Right renal cortex interstitium (tissue), 3 donors: Measurements from ENCODE around the gene TMCO4. TPM values are rescaled to one million over a fixed set of nuclear protein-coding genes. Genes with fewer than 3 reads are reported as not detected.

Experiments
- DNase-seq, 3 donors: peaks; one replicate each; pipeline ENCODE4 v3.0.0-alpha.2; 2013; ENCODE audit warnings: low read depth in 3 of 3, low spot score in 2 of 3
- polyA plus RNA-seq, 3 donors: library from polyadenylated mRNA; unstranded; fragments of 120-200 nt; gene quantifications; one replicate each; pipeline ENCODE4 v1.2.1, GENCODE V29; 2013; ENCODE audit not compliant: insufficient read length in 3 of 3

TMCO4 gene
- polyA plus RNA-seq, 3 donors: 16.5 to 18.4 (median 17.8) TPM

GRCh38 chr1:19723874-19724273 lies 75.8 kb downstream of the TMCO4 start:
- DNase-seq: no peak

DNA sequence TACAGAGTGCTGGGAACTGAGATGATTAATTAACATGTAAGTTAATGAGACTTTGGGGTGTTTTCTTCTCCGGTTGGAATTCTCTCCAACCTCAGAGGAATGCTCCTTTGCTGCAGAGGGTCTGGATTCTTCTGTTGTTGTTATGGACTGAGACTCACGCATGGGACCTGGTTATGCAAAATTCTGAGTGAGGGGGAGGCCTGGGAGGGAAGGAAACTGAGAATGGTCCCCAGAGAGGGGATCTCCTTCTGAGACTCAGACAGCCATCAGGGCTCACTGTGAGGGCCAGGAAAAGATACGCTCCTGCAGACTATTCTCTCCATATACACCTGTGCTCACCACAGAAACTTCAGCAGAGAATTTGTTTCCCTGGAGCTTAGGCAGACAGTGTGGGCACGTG lies 78.7 kb downstream of the TMCO4 start:
- no peak for DNase-seq

DNA sequence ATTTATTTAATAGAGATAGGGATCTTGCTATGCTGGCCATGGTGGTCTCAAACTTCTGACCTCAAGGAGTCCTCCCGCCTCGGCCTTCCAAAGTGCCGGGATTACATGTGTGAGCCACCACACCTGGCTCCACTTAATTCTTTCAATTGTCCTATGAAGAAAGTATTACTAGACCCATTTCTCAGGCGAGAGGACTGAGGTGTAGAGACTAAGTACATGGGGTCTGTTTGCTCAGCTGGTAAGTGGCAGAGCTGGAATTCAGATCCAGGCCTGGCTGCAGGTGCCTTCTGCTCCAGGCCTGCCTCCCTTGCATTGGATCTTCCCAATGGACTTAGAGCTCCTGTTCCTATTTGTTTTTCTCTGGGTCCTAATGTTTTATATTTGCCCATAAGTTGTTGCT lies 79.5 kb downstream of the TMCO4 start:
- no peak for DNase-seq

DNA sequence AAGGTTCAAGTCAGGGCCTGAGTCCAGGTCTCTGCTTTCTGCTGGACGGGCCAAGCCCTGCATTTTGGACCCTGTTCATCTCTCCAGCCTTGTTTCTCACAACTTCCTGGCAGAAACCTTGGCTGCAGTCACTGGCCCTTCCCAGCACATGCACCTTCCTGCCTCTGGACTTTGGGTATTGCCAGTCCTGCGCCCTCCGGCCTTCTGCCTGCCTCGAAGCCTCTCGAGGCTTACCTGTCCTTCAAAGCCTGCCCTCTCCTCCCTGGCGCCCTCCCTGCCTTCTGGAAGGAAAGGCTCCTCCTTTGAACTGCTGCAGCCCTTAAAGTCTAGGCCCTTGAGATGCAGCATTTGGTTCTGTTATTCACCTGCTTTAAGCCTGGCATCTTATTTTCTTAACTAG lies 82.2 kb downstream of the TMCO4 start:
- no peak for DNase-seq

DNA sequence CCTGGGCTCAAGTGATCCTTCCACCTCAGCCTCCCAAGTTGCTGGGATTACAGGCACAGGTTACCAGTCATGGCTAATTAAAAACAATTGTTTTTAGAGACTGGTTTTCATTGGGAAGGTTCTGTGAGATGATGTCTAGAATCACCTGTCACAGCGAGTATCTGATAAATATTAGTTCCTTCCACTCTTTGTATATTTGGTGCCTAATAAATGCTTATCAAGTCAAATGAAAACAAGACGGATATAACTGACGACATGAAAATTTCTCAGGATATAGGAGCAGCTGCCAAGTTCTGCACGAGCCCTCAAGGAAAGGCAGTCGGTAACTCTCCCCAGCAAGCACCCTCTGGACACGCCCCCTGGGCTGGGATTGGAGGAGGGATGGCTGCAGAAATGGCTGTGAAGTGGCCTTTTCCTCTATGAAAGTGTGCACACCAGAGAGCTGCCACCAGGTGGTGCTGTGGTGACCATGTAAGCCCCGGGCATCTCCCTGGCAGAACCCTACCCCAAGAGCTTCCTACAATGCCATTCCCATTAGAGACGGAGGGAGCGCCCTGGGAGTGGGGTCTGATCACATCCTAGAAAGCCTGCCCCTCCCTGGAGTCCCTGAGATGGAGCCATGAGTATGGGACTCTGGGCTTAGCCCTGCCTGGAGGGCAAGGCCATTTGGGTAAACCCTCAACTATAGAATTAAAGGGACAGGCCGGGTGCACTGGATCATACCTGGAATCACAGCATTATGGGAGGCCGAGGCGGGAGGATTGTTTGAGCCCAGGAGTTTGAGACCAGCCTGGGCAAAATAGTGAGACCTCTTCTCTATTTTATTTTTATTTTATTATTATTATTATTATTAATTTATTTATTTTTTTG lies 84.1 kb downstream of the TMCO4 start:
- peak; percentile 80 to 91 (median 88) for DNase-seq

GRCh38 chr1:19712928-19713327 lies 86.8 kb downstream of the TMCO4 start:
- no peak for DNase-seq

GRCh38 chr1:19710825-19711611 lies 88.7 kb downstream of the TMCO4 start:
- peak in 1 of 3 donors; percentile 58 for DNase-seq

DNA sequence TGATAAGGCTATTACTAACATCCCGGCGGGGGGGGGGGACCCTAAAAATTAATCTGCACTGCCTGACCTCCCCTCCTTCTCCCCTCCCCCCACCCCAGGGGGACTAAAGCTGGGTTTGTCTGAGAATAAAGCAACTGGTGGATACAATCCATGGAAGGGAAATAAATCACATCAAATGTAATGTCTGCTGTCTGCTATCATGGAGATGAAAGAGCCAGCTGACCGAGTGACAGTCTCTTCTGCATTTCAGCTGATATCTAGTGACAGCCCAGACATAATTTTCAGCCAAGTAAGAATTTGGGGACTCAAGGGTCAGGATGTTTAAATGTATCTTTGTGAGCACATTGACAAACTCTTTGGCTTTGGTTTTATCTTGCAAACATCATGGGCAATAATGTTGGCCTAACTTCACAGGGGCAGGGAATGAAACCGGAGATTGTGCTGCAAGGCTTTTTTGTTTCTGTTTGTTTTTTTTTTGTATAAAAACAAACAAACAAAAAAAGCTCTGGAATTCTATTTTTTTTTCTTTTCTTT lies 90.4 kb downstream of the TMCO4 start:
- DNase-seq: no peak

DNA sequence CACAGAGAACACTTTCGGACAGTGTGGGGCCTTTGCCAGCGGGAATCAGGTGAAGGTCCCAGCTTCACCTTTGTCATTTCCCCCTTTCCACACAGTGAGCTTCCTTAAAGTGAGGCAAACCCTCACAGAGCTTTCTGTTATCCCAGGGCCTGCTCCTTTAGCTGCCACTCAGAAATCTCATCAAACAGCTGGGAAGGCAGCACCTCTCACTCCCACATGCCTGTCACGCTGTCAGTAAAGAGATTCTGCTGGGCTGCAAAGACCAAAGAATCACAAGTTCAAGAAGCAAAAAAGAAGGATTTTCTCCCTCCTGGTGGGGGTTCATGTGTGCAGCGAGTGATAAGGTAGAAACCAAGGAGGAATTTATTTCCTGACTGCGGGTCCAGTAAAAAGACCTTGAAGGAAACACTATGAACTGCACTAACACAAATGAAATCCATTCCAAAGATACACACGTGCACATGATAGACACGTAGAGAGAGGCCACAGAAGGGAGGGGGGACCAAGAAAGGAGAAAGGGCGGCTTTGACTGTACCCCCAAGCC lies 91.1 kb downstream of the TMCO4 start:
- no peak for DNase-seq

- no peak for DNase-seq
Measured at GRCh38 chr1:19706136-19706535, 93.6 kb downstream of the TMCO4 start.

DNA sequence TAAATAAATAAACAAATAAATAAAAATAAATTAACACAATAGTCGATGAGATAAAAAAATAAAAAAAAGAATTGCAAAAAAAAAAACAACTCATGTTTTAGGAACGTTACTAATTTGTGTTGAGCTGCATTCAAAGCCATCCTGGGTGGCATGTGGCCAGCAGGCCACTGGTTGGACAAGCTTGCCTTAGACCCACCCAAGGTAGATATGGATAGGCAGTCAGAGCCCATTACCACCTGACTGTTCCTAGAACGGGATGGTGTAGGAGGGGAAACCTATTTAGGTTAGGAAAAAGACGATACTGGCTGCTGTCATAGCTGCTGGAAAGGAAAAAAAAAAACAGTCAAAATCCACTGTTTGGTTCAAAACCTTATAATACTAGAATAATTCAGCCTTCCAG lies 94.3 kb downstream of the TMCO4 start:
- DNase-seq: no peak

DNA sequence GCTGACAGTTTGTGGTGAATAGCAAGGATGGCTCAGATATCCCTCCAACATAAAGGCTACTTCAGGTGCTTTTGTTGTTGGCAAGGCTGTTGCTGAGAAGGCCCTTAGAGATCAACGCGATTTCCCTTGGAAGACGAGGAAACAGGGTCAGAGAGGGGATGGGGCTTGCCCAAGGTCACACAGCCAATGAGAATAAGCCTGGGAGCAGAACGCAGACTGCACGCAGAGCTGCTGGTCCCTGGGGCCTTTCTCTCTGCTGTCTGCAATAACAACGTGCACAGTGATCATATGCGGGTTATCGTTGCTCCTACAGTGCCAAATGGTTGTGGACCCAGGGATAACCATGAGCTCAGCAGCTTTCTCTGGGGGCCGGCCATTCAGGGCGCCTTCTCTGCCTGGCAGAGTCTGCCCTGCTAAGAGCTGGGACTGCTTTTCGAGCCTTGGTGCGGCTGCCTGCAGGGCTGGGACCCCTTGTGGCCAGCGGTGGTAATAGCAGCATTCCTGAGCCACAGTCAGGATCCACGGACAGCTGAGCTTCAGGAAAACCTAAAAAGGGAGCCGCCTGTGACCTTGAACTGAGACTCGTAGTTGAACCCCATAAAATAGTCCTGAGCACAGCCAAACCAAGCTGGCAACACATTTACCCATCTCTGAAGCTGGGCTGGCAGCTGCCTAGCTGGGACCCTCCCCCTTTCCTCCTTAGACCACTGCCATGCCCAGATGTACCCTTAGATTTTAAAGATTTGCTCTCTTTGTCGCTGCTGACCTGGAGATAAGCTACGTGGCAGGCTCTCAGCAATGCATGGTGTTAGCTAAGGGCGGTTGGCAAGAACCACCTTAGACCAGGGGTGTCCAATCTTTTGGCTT lies 95.2 kb downstream of the TMCO4 start:
- no peak for DNase-seq

- no peak for DNase-seq
Measured at GRCh38 chr1:19703280-19703679, 96.4 kb downstream of the TMCO4 start.

- no peak for DNase-seq
Measured at GRCh38 chr1:19700079-19700777, 99.5 kb downstream of the TMCO4 start.

GRCh38 chr1:19698181-19698580 lies 101.5 kb downstream of the TMCO4 start:
- no peak for DNase-seq

DNA sequence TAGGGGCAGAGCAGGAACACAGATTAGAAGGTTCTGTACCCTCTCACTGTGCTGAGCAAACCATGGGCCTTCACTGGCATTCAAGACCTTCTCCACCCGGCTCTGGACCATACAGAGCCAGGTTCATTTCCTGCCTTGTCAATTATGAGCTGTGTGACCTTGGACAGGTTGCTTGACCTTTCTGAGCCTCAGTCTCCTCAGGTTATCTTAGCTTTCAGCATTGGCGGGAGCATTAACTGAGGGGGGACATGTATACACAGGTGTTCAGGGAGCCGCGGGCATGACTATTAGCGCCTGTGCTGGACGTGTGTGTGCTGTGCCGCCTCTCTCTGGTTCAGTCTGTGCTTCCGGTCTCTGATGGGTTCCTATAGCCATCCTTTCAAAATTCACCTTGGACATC lies 102.9 kb downstream of the TMCO4 start:
- DNase-seq: no peak

- DNase-seq: no peak
Measured at GRCh38 chr1:19695772-19696171, 103.9 kb downstream of the TMCO4 start.

DNA sequence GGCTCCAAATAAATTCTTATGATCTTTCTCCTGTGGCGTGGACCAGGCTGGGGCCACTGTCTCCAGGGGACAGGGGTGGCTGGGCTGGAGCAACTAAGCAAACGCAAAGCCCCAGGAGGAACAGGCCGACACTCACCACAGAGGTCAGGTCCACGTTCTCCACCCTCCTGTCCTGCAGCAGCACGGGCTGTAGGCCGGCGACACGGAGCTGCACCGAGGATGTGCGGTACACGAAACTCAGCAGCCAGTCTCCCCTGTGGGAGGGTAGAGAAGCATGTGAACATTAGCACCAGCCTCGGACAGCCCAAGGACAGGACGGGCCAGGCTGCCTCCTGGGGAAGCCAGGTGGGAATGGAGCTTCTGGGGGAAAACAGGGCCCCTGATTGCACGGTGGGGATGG lies 105.4 kb downstream of the TMCO4 start:
- no peak for DNase-seq

GRCh38 chr1:19690342-19690741 lies 109.4 kb downstream of the TMCO4 start:
- no peak for DNase-seq

GRCh38 chr1:19689856-19690255 lies 109.9 kb downstream of the TMCO4 start:
- no peak for DNase-seq
